NCI-H1417 treated with DMSO at 0.1 percent for 48 hours (cell line): ENCODE measurements around the gene KIR2DL1.
"Not testable (repeated sequence)": the region's sequence is repeated elsewhere in the genome, so short reads cannot be mapped to it uniquely, and the experiment has no call there.

Source experiments
- DNase-seq: peaks from one replicate; lab custom pipeline; 2025; lab: John Stamatoyannopoulos, UW

KIR2DL1 gene

DNA sequence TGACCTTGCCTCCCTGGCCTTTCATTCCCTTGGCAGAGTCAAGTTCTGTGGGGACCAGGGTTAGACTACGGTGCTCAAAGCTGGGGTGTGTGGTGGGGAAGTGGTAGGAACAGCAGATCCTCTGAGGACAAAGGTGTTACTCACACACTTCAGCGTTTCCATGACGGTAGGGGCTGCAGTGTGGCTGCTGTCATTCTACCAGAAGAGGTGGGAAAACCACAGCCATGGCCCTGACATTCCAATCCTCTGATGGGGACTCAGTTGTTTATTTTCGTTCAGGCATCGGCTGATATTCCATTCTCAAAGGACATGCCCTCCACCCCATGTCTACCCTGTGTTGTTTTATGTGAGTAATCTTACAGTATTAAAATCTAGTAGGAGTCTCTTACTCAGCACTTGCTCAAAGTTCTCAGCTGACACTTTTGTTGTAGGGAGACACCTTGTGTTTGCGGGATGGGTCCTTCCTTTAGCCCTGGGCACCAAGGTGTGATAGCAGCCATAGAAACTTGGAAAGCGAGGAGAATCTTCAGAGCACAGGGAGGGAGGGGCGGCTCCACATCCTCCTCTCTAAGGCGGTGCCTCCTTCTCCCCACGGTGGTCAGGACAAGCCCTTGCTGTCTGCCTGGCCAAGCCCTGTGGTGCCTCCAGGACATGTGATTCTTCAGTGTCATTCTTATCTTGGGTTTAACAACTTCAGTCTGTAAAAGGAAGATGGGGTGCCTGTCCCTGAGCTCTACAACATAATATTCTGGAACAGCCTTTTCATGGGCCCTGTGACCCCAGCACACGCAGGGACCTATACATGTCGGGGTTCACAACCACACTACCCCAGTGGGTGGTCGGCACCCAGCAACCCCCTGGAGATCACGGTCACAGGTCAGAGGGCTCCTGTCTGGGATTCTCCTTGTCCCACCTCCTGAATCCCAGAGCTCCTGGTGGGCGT lies 1.7 kb downstream of the KIR2DL1 start:
- DNase-seq = not testable (repeated sequence)

- not testable (repeated sequence) for DNase-seq
Measured at GRCh38 chr19:54772666-54773065, 3.1 kb downstream of the KIR2DL1 start.

DNA sequence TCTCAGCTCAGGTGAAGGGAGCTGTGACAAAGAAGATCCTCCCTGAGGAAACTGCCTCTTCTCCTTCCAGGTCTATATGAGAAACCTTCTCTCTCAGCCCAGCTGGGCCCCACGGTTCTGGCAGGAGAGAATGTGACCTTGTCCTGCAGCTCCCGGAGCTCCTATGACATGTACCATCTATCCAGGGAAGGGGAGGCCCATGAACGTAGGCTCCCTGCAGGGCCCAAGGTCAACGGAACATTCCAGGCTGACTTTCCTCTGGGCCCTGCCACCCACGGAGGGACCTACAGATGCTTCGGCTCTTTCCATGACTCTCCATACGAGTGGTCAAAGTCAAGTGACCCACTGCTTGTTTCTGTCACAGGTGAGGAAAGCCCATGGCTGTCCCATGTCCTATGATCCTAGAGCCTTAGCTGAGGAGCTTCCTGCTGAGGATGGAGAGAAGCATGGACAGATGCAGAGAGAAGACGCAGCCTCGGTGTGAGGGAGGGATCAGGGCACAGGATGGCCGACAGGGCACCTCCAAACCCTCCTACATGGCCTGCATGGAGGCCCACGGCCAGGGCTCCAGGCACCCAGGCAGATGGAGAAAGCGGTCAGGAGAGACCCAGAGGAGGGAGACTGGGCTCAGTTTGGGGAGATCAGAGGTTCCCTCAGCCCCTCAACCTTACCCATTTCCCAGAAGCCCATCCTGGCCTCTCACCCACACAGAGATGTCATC lies 5.7 kb downstream of the KIR2DL1 start:
- not testable (repeated sequence) for DNase-seq

DNA sequence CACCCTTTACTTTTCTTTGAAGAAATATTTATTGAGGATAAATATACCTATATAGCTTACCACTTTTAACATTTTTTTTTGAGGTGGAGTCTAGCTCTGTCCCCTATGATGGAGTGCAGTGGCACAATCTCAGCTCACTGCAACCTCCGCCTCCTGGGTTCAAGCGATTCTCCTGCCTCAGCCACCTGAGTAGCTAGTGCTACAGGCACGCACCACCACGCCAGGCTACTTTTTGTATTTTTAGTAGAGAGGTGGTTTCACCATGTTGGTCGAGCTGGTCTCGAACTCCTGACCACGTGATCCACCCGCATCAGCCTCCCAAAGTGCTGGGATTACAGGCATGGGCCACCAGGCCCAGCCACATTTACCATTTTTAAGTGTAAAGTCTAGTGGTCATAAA lies 6.2 kb downstream of the KIR2DL1 start:
- DNase-seq = not testable (repeated sequence)

DNA sequence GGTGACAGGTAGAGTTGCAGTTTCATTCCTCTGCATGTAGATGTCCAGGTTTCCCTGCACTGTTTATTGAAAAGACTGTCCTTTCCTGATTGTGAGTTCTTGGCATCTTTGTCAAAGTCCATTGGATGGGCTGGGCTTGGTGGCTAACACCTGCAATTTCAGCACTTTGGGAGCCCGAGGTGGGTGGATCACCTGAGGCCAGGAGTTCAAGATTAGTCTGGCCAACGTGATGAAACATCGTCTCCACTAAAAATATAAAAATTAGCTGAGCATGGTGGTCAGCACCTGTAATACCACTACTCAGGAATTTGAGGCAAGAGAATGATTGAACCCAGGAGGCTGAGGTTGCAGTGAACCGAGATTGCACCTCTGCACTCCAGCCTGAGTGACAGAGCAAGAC lies 8.3 kb downstream of the KIR2DL1 start:
- not testable (repeated sequence) for DNase-seq

GRCh38 chr19:54778896-54779295 lies 9.3 kb downstream of the KIR2DL1 start:
- not testable (repeated sequence) for DNase-seq

DNA sequence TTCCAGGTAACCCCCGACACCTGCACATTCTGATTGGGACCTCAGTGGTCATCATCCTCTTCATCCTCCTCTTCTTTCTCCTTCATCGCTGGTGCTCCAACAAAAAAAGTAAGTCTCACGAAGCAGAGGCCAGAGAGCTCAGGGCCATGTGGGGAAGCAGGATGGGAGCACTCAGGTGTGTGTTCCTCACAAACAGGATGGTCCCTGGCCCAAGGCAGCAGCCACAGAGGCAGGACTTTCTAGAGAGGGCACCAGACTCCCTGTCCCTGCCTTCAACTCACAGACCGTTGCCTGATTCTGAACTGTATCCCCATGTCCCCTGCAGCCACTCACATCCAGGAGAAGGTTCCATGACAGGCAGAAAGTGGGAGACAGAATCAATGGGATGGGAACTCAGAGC lies 13.3 kb downstream of the KIR2DL1 start:
- not testable (repeated sequence) for DNase-seq

DNA sequence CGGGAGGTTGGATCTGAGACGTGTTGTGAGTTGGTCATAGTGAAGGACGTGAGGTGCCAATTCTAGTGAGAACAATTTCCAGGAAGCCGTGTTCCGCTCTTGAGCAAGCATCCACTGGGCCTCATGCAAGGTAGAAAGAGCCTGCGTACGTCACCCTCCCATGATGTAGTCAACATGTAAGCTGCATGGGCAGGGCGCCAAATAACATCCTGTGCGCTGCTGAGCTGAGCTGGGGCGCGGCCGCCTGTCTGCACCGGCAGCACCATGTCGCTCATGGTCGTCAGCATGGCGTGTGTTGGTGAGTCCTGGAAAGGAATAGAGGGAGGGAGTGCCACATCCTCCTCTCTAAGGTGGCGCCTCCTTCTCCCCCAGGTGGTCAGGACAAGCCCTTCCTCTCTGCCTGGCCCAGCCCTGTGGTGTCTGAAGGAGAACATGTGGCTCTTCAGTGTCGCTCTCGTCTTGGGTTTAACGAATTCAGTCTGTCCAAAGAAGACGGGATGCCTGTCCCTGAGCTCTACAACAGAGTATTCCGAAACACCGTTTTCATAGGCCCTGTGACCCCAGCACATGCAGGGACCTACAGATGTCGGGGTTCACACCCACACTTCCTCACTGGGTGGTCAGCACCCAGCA lies 16.6 kb downstream of the KIR2DL1 start:
- not testable (repeated sequence) for DNase-seq

- not testable (repeated sequence) for DNase-seq
Measured at GRCh38 chr19:54788154-54788553, 18.6 kb downstream of the KIR2DL1 start.

DNA sequence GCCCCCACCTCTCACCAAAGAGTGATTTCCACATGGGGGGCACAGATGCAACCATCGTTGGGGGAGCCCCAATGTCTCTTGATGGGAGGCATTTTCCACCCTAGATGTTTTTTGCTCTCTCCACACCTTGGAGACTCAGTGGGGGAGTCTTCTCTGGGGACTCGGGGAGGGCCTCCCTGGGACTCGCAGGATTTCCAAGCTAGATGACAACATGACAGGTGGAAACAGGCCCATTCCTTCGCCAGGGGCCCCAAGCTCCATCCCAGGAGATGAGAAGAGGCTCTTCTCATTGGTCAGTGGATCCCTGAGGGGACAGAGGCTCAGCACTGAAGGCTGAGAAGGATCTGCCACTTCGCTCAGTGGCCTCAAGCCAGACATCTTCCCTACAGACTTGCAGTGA lies 21.1 kb downstream of the KIR2DL1 start:
- DNase-seq = no peak

- no peak for DNase-seq
Measured at GRCh38 chr19:54791476-54791875, 21.9 kb downstream of the KIR2DL1 start.

DNA sequence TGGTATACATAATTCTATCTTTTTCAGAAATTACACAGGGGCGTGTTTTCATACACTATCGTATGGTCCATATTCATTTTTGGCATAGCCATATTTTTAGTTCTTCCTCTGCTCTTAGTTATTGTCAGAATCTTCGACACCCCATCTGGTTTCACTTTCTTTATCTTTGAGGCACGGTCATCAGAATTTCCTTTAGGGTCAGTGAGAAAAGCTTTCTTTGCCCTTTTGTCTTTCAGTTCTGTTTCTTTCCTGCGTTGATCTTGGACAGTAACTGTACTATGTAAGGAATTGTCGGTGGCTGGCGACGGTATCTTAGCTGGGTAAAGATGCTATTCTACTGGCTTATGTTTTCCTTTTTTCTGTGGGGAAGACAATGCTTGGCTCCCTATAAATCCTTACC lies 23.2 kb downstream of the KIR2DL1 start:
- no peak for DNase-seq

DNA sequence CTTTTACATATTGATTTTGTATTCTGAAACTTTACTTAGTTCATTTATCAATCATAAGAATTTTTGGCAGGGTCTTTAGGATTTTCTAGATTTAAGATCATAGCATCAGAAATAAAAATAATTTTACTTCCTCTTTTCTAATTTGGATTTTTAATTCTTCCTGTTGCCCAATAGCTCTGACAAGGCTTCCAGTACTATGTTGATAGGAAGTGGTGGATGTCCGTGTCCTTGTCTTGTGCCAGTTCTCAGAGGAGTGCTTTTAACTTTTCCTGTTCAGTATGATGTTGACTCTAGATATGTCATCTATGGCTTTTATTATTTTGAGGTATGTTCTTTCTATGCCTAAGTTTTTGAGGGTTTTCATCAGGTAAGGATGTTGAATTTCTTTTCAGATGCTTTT lies 26.2 kb downstream of the KIR2DL1 start:
- DNase-seq = no peak

GRCh38 chr19:54803410-54803809 lies 33.8 kb downstream of the KIR2DL1 start, which contains the start of gene KIR2DL4:
Gene KIR2DL4 (plus strand): TSS chr19:54803610. CDS start chr19:54803652, 42 bp downstream.
- DNase-seq = no peak

DNA sequence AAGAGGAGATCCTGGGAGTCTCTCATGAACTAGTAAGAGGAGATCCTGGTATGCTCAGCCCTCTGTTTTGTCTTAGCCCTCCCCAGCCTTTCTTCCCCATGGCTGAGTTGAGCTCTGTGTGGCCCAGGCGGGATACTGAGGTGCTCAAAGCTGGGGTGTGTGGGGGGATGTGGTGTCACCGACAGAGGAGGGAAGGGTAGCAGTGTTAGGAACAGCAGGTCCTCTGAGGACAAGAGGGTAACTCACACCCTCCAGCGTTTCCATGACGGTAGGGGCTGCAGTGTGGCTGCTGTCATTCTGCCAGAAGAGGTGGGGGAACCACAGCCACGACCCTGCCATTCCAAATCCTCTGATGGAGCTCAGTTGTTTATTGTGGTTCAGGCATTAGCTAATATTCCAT lies 34.5 kb downstream of the KIR2DL1 start:
- DNase-seq = no peak

GRCh38 chr19:54804571-54804970 lies 35.0 kb downstream of the KIR2DL1 start:
- DNase-seq = no peak

DNA sequence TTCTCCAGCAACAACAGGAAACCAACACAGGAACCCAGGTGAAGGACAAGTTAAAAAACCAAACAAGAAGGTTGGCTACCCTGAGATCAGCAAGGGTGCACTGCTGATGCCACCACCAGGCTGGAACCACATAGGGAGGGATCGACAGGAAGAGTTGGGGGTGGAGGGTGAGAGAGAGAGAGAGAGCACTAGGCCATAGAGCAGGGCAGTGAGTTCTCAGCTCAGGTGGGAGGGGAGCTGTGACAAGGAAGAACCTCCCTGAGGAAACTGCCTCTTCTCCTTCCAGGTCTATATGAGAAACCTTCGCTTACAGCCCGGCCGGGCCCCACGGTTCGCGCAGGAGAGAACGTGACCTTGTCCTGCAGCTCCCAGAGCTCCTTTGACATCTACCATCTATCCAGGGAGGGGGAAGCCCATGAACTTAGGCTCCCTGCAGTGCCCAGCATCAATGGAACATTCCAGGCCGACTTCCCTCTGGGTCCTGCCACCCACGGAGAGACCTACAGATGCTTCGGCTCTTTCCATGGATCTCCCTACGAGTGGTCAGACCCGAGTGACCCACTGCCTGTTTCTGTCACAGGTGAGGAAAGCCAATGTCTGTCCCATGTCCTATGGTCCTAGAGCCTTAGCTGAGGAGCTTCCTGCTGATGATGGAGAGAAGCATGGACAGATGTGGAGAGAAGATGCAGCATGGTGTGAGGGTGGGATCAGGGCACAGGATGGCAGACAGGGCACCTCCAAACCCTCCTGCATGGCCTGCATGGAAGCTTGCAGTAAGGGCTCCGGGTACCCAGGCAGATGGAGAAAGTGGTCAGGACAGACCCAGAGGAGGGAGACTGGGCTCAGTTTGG lies 36.3 kb downstream of the KIR2DL1 start:
- no peak for DNase-seq

DNA sequence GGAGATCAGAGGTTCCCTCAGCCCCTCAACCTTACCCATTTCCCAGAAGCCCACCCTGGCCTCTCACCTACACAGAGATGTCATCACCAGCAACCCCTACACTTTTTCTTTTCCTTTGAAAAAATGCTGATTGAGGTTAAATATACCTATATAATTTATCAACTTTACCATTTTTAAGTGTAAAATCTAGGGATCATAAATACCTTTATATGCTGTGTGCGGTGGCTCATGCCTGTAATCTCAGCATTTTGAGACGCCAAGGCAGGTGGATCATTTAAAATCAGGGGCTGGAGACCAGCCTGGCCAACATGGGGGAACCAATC lies 36.9 kb downstream of the KIR2DL1 start:
- no peak for DNase-seq

DNA sequence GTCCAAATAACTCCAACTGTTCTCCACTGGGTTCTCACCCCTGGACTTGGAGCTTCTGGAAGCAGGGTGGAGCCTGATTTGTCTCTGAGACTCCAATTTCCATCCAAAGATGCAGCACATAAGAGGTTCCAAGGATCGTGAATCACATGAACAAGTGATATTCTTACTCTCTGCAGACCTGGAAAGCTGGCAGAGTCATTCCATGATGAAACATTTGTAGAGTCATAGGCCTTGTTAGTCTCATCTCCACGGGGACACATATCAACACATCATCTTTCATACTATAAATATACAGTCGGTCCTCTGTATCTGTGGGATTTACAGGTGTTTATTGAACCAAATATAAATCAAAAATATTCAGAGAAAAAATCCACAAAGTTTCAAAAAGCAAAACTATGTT lies 45.0 kb downstream of the KIR2DL1 start:
- DNase-seq = not testable (repeated sequence)

DNA sequence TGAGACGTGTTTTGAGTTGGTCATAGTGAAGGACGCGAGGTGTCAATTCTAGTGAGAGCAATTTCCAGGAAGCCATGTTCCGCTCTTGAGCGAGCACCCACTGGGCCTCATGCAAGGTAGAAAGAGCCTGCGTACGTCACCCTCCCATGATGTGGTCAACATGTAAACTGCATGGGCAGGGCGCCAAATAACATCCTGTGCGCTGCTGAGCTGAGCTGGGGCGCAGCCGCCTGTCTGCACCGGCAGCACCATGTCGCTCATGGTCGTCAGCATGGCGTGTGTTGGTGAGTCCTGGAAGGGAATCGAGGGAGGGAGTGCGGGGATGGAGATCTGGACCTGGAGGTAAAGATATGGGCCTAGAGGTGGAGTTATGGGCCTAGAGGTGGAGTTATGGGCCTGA lies 46.7 kb downstream of the KIR2DL1 start, which contains the start of gene KIR3DL1:
Gene KIR3DL1, plus strand, starts transcription at position 218 of the 400 bp plus-strand sequence.
- DNase-seq = not testable (repeated sequence)
